GM12891 (cell line): Measurements from ENCODE around the gene PKHD1.

ENCODE experiments used
- DNase-seq: peaks from one replicate; pipeline ENCODE4 v3.0.0; 2011; ENCODE audit warnings: low spot score; ENCODE audit not compliant: insufficient read length
- FAIRE-seq: peaks from 2 replicates; lab custom pipeline; 2011; peaks lifted over from hg19 to GRCh38; lab: Jason Lieb, UNC
- PAX5 ChIP-seq: IDR thresholded peaks from 2 replicates; pipeline ENCODE4 v1.6.1; 2011; ENCODE audit warnings: low read length, moderate library complexity, mild to moderate bottlenecking; ENCODE audit not compliant: insufficient read depth, severe bottlenecking
- POLR2A ChIP-seq: IDR thresholded peaks from 2 replicates; pipeline ENCODE4 v1.6.1; 2011; ENCODE audit warnings: low read depth, low read length, control low read depth
- POLR2AphosphoS5 ChIP-seq: IDR thresholded peaks from 2 replicates; pipeline ENCODE4 v1.6.1; 2011; ENCODE audit warnings: low read depth, low read length, control low read depth
- POU2F2 ChIP-seq: IDR thresholded peaks from 2 replicates; pipeline ENCODE4 v1.6.1; 2011; ENCODE audit warnings: low read depth, mild to moderate bottlenecking, control low read depth, low read length, moderate library complexity
- SPI1 ChIP-seq: IDR thresholded peaks from 2 replicates; pipeline ENCODE4 v1.6.1; 2011; ENCODE audit warnings: low read depth, low read length, control low read depth
- TAF1 ChIP-seq: IDR thresholded peaks from 2 replicates; pipeline ENCODE4 v1.6.1; 2011; ENCODE audit warnings: low read depth, low read length, control low read depth

PKHD1 gene

DNA sequence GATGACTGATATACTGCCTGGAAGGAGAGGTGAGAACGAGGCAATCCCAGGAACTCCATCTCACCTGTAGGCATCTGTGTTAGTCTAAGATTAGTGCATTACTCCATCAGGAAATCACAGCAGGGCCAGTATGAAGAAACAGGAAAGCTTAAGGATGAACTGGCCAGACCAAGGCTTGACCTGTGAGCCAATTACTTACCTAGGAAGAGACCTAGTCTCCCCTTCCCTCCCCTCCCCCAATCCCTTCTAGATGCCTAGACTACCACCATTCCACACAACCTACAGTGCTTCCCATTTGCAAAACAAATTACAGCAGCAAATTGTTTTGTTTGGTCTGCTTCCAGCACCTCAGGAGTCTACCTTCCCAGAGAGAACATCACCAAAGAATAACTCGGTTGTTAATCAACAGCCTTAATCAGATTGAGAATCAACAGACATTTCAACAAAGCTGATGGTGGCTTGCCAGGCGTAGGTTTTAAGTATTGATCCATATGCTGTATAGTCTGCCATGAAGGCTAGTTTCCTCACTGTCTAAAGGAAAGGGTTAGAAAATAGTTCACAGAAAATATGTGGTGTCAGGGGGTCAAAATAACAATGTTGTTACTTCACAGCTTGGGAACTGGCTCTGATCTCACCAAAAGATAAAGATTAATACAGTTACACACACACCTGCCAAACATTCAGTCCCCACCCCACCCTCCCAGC, 10.1 kb downstream of the PKHD1 start:
- FAIRE-seq: no peak
- no peak for DNase-seq
- TF ChIP-seq SPI1 (no peak), TAF1 (no peak), PAX5 (no peak), POU2F2 (no peak), POLR2A (no peak), POLR2AphosphoS5 (no peak)

DNA sequence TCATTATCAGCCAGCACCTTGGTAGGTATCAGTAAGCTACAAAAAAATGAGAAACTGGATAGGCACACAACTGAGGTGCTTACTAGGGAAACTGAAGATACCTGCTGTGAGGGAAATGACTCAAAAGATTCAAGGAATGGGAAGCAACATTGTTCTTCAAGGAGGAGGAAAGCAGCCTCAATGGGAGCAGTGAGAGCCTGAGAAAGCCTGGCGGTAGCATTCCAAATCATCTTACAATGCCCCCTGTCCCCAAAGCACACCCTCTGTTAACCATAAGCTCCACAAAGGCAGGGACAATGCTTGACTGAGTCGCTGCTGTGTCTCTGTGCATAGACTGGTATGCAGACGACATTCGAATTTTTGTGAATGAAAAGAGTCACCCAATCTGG, 10.6 kb downstream of the PKHD1 start:
- TF ChIP-seq SPI1 (no peak), TAF1 (no peak), POU2F2 (no peak), PAX5 (no peak), POLR2AphosphoS5 (no peak), POLR2A (no peak)
- FAIRE-seq (no peak), DNase-seq (no peak)

DNA sequence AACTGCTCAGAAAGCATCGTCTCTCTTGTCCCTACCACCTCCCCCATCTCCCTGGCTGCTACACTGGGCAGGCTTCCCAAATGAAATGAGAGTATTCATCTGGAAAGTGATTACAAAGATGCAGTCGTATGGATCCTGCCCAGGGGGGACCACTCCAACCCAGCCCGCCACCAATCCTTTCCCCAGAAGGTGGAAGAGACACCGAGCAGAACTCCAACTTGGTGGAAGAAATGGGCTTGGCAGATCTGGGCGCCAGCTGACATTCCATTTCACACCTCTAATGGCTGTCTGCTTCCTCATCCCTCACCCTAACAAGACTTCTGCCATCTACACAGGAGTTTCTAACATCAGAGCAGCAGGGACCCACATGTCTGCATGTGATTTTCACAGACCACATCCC, 12.7 kb downstream of the PKHD1 start:
- DNase-seq: no peak
- no peak for FAIRE-seq
- TF ChIP-seq POLR2AphosphoS5: no peak
- no peak for TF ChIP-seq SPI1
- TF ChIP-seq POLR2A: no peak
- no peak for TF ChIP-seq POU2F2
- no peak for TF ChIP-seq TAF1
- TF ChIP-seq PAX5: no peak

DNA sequence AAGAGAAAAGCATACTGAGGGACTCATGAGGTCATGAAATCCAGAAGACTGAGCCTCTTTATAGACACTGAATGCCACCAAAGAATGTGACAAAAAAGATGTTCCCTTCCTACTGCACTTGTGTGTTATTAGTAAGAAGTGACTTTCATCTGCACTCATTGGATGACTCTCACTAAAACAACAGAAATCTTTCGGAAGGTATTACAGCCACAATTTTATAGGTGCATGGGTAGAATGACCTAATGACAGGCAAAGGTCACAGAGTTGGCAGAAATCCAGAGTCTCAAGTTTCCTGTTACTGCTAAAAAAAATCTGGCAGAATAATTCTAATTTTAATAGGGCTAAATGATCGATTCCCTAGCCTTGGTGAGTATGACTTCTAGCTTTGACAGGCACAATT, 13.3 kb downstream of the PKHD1 start:
- TF ChIP-seq POU2F2 (no peak), PAX5 (no peak), POLR2A (no peak), POLR2AphosphoS5 (no peak), SPI1 (no peak), TAF1 (no peak)
- DNase-seq: no peak

DNA sequence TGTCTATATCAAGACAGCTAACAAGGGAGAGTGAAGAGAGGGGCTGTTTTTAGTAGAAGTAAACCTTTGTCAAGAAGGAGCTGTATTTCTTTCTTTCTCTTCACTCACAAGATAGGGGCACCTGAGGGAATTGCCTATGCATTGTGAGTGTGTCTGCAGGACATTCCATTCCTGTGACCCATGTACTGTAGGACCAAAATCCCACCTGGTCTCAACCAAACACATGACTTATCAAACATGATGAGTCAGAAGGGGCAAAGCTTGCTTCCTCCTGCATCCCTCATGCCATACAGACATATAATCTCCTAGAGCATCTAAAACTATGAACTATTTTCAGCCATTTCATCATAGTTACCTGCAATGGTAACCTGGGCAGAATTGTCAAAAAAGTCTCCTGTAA, 21.8 kb downstream of the PKHD1 start:
- TF ChIP-seq POU2F2: no peak
- no peak for TF ChIP-seq SPI1
- TF ChIP-seq POLR2AphosphoS5: no peak
- FAIRE-seq (no peak), DNase-seq (no peak)

More for the DNA sequence above, 13.3 kb downstream of the PKHD1 start:
- no peak for FAIRE-seq

DNA sequence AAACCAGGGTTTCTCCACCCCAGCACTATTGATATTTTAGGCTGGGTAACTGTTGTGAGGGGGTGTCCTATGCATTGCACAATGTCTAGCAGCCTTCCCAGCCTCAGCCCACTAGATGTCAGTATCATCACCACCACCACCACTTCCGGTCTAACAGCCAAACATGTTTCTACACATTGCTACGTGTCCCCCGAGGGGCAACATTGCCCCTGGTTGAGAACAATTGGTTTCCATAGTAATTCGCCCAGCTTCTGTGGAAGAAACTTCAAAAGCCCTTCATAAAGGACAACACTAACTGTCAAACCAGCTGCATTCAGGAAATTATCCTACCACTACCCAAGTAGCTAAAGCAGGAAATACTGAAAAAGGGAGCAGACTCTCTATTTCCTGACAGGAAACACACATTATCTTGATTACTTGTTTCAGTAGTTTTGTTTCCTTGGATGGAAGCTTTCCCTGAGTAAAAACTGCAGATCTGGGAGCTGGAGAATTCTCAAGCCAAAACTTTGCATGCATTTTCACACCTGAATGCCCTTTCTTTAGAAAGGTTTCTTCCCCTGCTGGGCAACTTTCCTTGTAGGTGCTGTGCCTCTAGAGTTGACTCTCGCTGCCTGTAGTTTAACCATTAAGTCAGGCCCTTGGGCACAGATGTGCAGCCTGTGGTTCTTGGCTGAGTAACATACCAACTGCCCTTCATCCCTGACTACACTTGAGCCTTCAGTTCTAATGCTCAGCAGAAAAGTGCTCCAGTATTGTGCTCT, 23.6 kb downstream of the PKHD1 start:
- peak; percentile 51 for DNase-seq
- TF ChIP-seq TAF1 (no peak), POU2F2 (0 out of 2 replicates have a peak, but pooled peaks have one; percentile 57), PAX5 (no peak), POLR2A (no peak), POLR2AphosphoS5 (no peak), SPI1 (peak; percentile 52)
- FAIRE-seq: peak; percentile 99

DNA sequence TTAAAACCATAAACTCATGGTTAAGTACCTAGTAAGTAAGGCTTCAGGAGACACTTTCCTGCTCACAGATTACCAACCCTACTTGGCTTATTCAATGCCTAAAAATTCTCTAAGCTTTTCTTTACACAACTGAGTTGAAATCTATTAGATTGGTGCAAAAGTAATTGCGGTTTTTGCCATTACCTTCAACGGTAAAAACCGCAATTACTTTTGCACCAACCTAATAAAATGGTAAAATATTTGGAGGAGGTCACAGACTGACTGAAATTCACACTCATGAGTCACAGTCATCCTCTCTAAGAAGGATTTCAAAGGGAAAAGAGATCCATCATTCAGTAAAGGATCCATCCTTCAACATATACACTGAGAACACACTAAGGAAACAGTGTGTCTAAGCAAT, 25.9 kb downstream of the PKHD1 start:
- FAIRE-seq (no peak), DNase-seq (no peak)
- no peak for TF ChIP-seq POLR2AphosphoS5
- no peak for TF ChIP-seq TAF1
- no peak for TF ChIP-seq POU2F2
- TF ChIP-seq PAX5: no peak
- TF ChIP-seq SPI1: no peak
- TF ChIP-seq POLR2A: no peak

DNA sequence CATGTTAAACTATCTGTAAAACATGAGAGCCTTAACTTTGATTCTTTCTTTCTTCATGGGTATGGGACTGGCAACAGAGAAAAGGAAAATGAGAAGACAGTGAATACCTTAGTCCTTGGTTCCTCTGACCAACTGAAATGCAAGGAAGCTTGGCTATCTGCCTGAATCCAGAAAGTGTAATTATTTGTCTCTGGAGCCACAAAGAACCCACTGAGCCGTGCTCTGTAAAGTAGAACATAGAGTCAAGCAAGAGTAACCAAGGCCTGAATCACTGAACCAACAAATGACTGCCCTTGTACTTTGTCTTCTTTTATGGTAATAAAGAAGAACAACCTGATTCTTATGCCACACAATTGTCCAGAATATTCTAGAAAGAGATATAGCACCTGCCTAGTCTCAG, 27.6 kb downstream of the PKHD1 start:
- TF ChIP-seq POU2F2 (no peak), POLR2AphosphoS5 (no peak), TAF1 (no peak)
- FAIRE-seq: no peak

DNA sequence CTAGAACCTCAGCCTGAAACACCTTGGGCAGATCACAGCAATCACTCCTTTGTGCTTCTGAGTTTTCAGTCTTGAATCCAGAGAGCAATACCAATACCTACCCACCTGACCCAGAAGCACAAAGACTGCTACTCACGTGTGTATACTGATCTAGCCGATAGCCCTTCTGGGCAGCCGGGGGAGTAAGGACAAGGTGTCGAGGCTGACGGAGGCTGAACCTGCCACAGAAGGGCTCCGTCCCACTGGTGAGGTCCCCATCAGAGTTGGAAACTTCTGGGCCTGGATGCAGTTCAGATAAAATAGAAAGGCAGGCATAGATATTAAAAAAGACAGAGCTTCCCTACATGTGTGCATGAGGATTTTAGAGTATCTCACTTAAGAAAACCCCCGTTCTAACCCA, 32.0 kb downstream of the PKHD1 start:
- DNase-seq: no peak
- FAIRE-seq: no peak
- TF ChIP-seq POU2F2 (no peak), PAX5 (no peak), POLR2AphosphoS5 (no peak), SPI1 (no peak), TAF1 (no peak), POLR2A (no peak)

More for the DNA sequence above, 27.6 kb downstream of the PKHD1 start:
- DNase-seq: no peak

DNA sequence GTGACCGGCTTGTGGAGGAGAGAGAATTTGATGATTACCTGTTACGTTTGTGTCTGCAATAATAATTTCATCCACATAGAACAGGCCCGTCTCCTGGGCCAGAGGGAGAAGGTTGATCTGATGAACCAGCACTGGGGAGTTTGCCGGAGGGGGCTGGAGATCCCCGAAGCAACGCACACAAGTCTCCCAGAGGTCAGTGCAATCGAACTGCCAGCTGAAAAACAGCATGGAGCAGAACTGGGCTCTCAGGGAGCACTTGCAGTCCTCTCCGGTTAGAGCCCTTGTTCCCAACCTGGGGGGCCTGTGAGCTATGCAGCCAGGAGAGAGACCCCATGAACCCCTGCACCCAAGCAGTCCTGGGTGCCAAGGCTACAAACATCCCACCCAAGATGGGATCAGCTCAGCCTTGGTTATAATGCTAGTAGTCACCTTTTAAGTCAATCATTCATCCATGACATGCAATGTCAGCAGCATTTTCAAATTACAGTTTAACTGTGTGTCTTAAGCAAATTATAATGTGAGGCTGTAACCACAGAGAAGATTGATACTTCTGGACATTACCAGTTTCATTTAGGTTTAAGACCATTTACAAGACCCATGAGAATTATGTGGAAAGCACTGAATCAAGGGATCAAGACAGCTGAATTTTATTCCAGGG, 34.2 kb downstream of the PKHD1 start:
- TF ChIP-seq POLR2A (no peak), POLR2AphosphoS5 (no peak), PAX5 (no peak), TAF1 (no peak), SPI1 (no peak), POU2F2 (no peak)
- no peak for DNase-seq
- FAIRE-seq: no peak

DNA sequence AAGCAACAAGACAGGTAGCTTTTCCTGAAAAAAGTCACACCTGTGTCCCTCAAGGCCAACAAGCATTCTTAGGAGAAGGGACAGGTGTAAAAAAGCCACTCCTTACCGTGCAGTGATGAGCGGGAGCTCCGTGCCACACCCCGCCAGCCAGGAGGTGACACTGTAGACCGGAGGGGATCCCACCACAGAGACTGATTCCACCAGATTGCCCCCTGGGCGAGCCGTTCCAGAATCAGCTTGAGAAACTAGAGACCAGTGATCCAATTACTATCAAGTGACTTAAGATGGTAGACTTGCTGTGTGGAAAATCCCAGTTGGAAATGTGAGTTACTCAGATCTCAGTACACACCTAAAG, 37.4 kb downstream of the PKHD1 start:
- FAIRE-seq: no peak
- TF ChIP-seq POLR2A (no peak), SPI1 (no peak), POU2F2 (no peak), PAX5 (no peak), POLR2AphosphoS5 (no peak), TAF1 (no peak)
- no peak for DNase-seq
